ENCODE measurements around the gene RYR3.

- TF ChIP-seq ISL1 (CRISPR knock-in tag; IDR thresholded peaks at IDR 0.05) (no peak), ZFP30 (CRISPR knock-in tag; IDR thresholded peaks at IDR 0.05) (no peak), ZC3H10 (CRISPR knock-in tag; IDR thresholded peaks at IDR 0.05) (no peak), BACH2 (CRISPR knock-in tag; IDR thresholded peaks at IDR 0.05; ENCODE audit: borderline replicate concordance) (no peak), RARB (CRISPR knock-in tag; IDR thresholded peaks at IDR 0.05) (no peak), TCF4 (CRISPR knock-in tag; IDR thresholded peaks at IDR 0.05; ENCODE audit: borderline replicate concordance) (no peak), CSDC2 (CRISPR knock-in tag; IDR thresholded peaks at IDR 0.05) (no peak), PATZ1 (CRISPR knock-in tag; IDR thresholded peaks at IDR 0.05; ENCODE audit: borderline replicate concordance) (no peak), ZFP3 (CRISPR knock-in tag; IDR thresholded peaks at IDR 0.05) (no peak), PPARA (CRISPR knock-in tag; IDR thresholded peaks at IDR 0.05; ENCODE audit: borderline replicate concordance) (no peak), SNAI2 (CRISPR knock-in tag; IDR thresholded peaks at IDR 0.05) (no peak), TOX (CRISPR knock-in tag; IDR thresholded peaks at IDR 0.05; ENCODE audit: borderline replicate concordance) (no peak), CREB5 (CRISPR knock-in tag; IDR thresholded peaks at IDR 0.05; ENCODE audit: low read depth) (no peak)
Observed at GRCh38 chr15:33458421-33458820, 147.7 kb downstream of the RYR3 start.
